Renal cortex interstitium (tissue), 11 donors: Measurements from ENCODE around the gene ANKLE2. TPM values are rescaled to one million over a fixed set of nuclear protein-coding genes. Genes with fewer than 3 reads are reported as not detected.
"Not testable (repeated sequence)": the region's sequence is repeated elsewhere in the genome, so short reads cannot be mapped to it uniquely, and the experiment has no call there.

Experiments used
- DNase-seq, 11 donors: peaks; one replicate each; pipeline ENCODE4 v3.0.0-alpha.2; 2013; ENCODE audit warnings: low read depth in 9 of 11, low spot score in 4 of 11; ENCODE audit errors: extremely low read depth in 1 of 11
- polyA plus RNA-seq, 3 donors: library from polyadenylated mRNA; unstranded; fragments of 120-200 nt; gene quantifications; one replicate each; pipeline ENCODE4 v1.2.1, GENCODE V29; 2013; ENCODE audit not compliant: insufficient read length in 3 of 3

The ANKLE2 gene
- polyA plus RNA-seq, 3 donors: 63.0 to 79.6 (median 69.3) TPM

- DNase-seq: no peak
Measured at GRCh38 chr12:132786192-132786591, 24.6 kb upstream of the ANKLE2 start.

GRCh38 chr12:132784580-132784979, 22.9 kb upstream of the ANKLE2 start:
- no peak for DNase-seq

- DNase-seq: no peak
Measured at GRCh38 chr12:132783917-132784531, 22.4 kb upstream of the ANKLE2 start.

- DNase-seq: no peak
Measured at GRCh38 chr12:132781938-132782337, 20.3 kb upstream of the ANKLE2 start.

GRCh38 chr12:132779781-132780353, 18.2 kb upstream of the ANKLE2 start:
- no peak for DNase-seq

GRCh38 chr12:132777614-132778013, 16.0 kb upstream of the ANKLE2 start:
- DNase-seq: no peak

GRCh38 chr12:132776816-132777568, 15.4 kb upstream of the ANKLE2 start:
- no peak for DNase-seq

GRCh38 chr12:132776230-132776625, 14.6 kb upstream of the ANKLE2 start:
- DNase-seq: not testable (repeated sequence)

GRCh38 chr12:132775502-132776229, 14.0 kb upstream of the ANKLE2 start:
- no peak for DNase-seq

GRCh38 chr12:132774646-132775275, 13.1 kb upstream of the ANKLE2 start:
- no peak for DNase-seq

GRCh38 chr12:132774159-132774558, 12.5 kb upstream of the ANKLE2 start:
- no peak for DNase-seq

- no peak for DNase-seq
Measured at GRCh38 chr12:132773077-132773955, 11.7 kb upstream of the ANKLE2 start.

- peak in 9 of 11 donors; percentile 23 to 77 (median 48) for DNase-seq
Measured at GRCh38 chr12:132772606-132773005, 11.0 kb upstream of the ANKLE2 start.

- DNase-seq: no peak
Measured at GRCh38 chr12:132771126-132771838, 9.7 kb upstream of the ANKLE2 start.

- DNase-seq: no peak
Measured at GRCh38 chr12:132766380-132767085, 4.9 kb upstream of the ANKLE2 start.

- no peak for DNase-seq
Measured at GRCh38 chr12:132765361-132765760, 3.7 kb upstream of the ANKLE2 start.

- no peak for DNase-seq
Measured at GRCh38 chr12:132764231-132764630, 2.6 kb upstream of the ANKLE2 start.
